HepG2 (cell line): ENCODE data around the gene EPB41L2. TPM values are rescaled to one million over a fixed set of nuclear protein-coding genes. Genes with fewer than 3 reads are reported as not detected.

Experiments
- AGO1 ChIP-seq: fragments of 200-400 bp; formaldehyde crosslinking; IDR thresholded peaks from 2 replicates; pipeline ENCODE4 v1.6.1; 2017; ENCODE audit warnings: mild to moderate bottlenecking, low read depth, low read length, moderate library complexity; ENCODE audit not compliant: poor library complexity, severe bottlenecking
- ARHGAP35 ChIP-seq: sonication (generic); formaldehyde crosslinking; IDR thresholded peaks from 2 replicates; pipeline ENCODE4 v1.9.0; 2022; ENCODE audit warnings: mild to moderate bottlenecking, inconsistent platforms, moderate library complexity, missing genetic modification reagents, borderline replicate concordance
- ETV6 ChIP-seq: sonication (generic); formaldehyde crosslinking; conservative IDR thresholded peaks from 2 replicates; pipeline ENCODE4 v1.4.0; 2020; ENCODE audit warnings: missing genetic modification reagents
- FOSL2 ChIP-seq: sonication (generic); formaldehyde crosslinking; IDR thresholded peaks from 2 replicates; pipeline ENCODE4 v1.4.0; 2020; ENCODE audit warnings: missing genetic modification reagents
- FOXM1 ChIP-seq: sonication (generic); formaldehyde crosslinking; IDR thresholded peaks from 2 replicates; pipeline ENCODE4 v1.5.0; 2020; ENCODE audit warnings: missing genetic modification reagents
- GMEB2 ChIP-seq: IDR thresholded peaks from 2 replicates; pipeline ENCODE4 v1.6.1; 2016; ENCODE audit warnings: missing biosample characterization, missing genetic modification reagents, low read depth
- HBP1 ChIP-seq: IDR thresholded peaks from 2 replicates; pipeline ENCODE4 v1.6.1; 2016; ENCODE audit warnings: low read depth, control low read depth
- MAFG ChIP-seq: sonication (generic); formaldehyde crosslinking; IDR thresholded peaks from 2 replicates; pipeline ENCODE4 v1.5.1; 2020; ENCODE audit warnings: mild to moderate bottlenecking, missing genetic modification reagents
- MED8 ChIP-seq: sonication (generic); formaldehyde crosslinking; IDR thresholded peaks from 2 replicates; pipeline ENCODE4 v1.8.1; 2023; ENCODE audit warnings: mild to moderate bottlenecking, missing genetic modification reagents; ENCODE audit not compliant: insufficient replicate concordance
- NFKB2 ChIP-seq: sonication (generic); formaldehyde crosslinking; IDR thresholded peaks from 2 replicates; pipeline ENCODE4 v1.4.0; 2020; ENCODE audit warnings: missing genetic modification reagents, borderline replicate concordance
- PHF20 ChIP-seq: sonication (generic); formaldehyde crosslinking; IDR thresholded peaks from 2 replicates; pipeline ENCODE4 v1.5.0; 2020; ENCODE audit warnings: mild to moderate bottlenecking, missing genetic modification reagents
- SOX5 ChIP-seq: IDR thresholded peaks from 2 replicates; pipeline ENCODE4 v1.6.1; 2016; ENCODE audit warnings: borderline replicate concordance
- ZBTB3 ChIP-seq: sonication (generic); formaldehyde crosslinking; IDR thresholded peaks from 2 replicates; pipeline ENCODE4 v1.4.0; 2020; ENCODE audit warnings: low read depth, mild to moderate bottlenecking, moderate library complexity, missing genetic modification reagents, borderline replicate concordance
- ZHX2 ChIP-seq, 2 experiments: sonication (generic) in 1 of 2; formaldehyde crosslinking in 1 of 2; IDR thresholded peaks; 2 replicates each; pipeline versions ENCODE4 v1.6.1 to v1.9.0; 2014 to 2022; ENCODE audit warnings: antibody characterized with exemption in 1 of 2, borderline replicate concordance in 1 of 2, inconsistent platforms in 1 of 2, low read depth in 1 of 2, missing genetic modification reagents in 1 of 2
- ZNF180 ChIP-seq: sonication (generic); formaldehyde crosslinking; IDR thresholded peaks from 2 replicates; pipeline ENCODE4 v1.4.0; 2020; ENCODE audit warnings: low read depth, missing genetic modification reagents, borderline replicate concordance
- ZNF468 ChIP-seq: sonication (generic); formaldehyde crosslinking; IDR thresholded peaks from 2 replicates; pipeline ENCODE4 v1.8.0; 2022; ENCODE audit warnings: mild to moderate bottlenecking, moderate library complexity, missing genetic modification reagents
- ZNF564 ChIP-seq: sonication (generic); formaldehyde crosslinking; IDR thresholded peaks from 2 replicates; pipeline ENCODE4 v1.8.1; 2023; ENCODE audit warnings: mild to moderate bottlenecking, missing genetic modification reagents
- ZNF576 ChIP-seq: sonication (generic); formaldehyde crosslinking; IDR thresholded peaks from 2 replicates; pipeline ENCODE4 v1.4.0; 2020; ENCODE audit warnings: mild to moderate bottlenecking, missing genetic modification reagents
- ZNF644 ChIP-seq: IDR thresholded peaks from 2 replicates; pipeline ENCODE4 v1.6.1; 2016; ENCODE audit warnings: low read depth
- ZNF883 ChIP-seq: sonication (generic); formaldehyde crosslinking; IDR thresholded peaks from 2 replicates; pipeline ENCODE4 v1.5.1; 2020; ENCODE audit warnings: mild to moderate bottlenecking, missing genetic modification reagents; ENCODE audit errors: not compliant biosample characterization
- polyA plus RNA-seq, 8 experiments: library from polyadenylated mRNA; depleted of rRNA in 3 of 8; stranded (reverse) in 7 of 8; unstranded in 1 of 8; fragments of >200 nt; fragmentation: Illumina TruSeq in 4 of 8; extraction: Trizol in 4 of 8; gene quantifications; 2 replicates each; pipeline versions ENCODE4 v1.2.1 to v1.2.3, GENCODE V29; 2011 to 2016; ENCODE audit warnings: low read depth in 4 of 8, missing spikeins in 1 of 8, mixed read lengths in 1 of 8; ENCODE audit not compliant: insufficient read depth in 1 of 8
- total RNA-seq, 5 experiments: library from RNA; depleted of rRNA; stranded (reverse); fragments of >200 nt; fragmentation: Illumina TruSeq; extraction: Trizol; gene quantifications; 2 replicates each; pipeline ENCODE4 v1.2.3, GENCODE V29; 2016; ENCODE audit warnings: low read depth in 1 of 5

The EPB41L2 gene
- total and polyA plus RNA-seq, 2 of the 13 experiments (the other 11 are each of a cell fraction or from before 2014, with no cell fraction given): 41.7 to 56.4 TPM

- TF ChIP-seq GMEB2 (CRISPR knock-in tag): no peak
- peak; percentile 14; the same call in 1 of the 2 replicates for TF ChIP-seq FOSL2 (CRISPR knock-in tag)
- TF ChIP-seq ZNF644: peak; percentile 97
- TF ChIP-seq FOXM1 (CRISPR knock-in tag): no peak
- no peak for TF ChIP-seq ZNF576
- TF ChIP-seq ZNF883 (CRISPR knock-in tag): no peak
- TF ChIP-seq SOX5 (CRISPR knock-in tag): no peak
- TF ChIP-seq ARHGAP35: no peak
- no peak for TF ChIP-seq ZHX2 (IDR thresholded peaks at IDR 0.05; ENCODE audit: low read depth)
- no peak for TF ChIP-seq ZHX2 (CRISPR knock-in tag; IDR thresholded peaks at IDR 0.05; ENCODE audit: borderline replicate concordance)
- TF ChIP-seq ZNF180 (CRISPR knock-in tag): no peak
- no peak for TF ChIP-seq HBP1 (CRISPR knock-in tag)
- TF ChIP-seq ETV6 (CRISPR knock-in tag): no peak
- TF ChIP-seq ZNF468 (CRISPR knock-in tag): no peak
- no peak for TF ChIP-seq ZBTB3 (CRISPR knock-in tag)
- no peak for TF ChIP-seq PHF20 (CRISPR knock-in tag)
- TF ChIP-seq MED8 (CRISPR knock-in tag): no peak
- no peak for TF ChIP-seq ZNF564 (CRISPR knock-in tag)
- TF ChIP-seq NFKB2 (CRISPR knock-in tag): no peak
- TF ChIP-seq AGO1: no peak
- TF ChIP-seq MAFG (CRISPR knock-in tag): no peak
Measured at GRCh38 chr6:130826442-130827246, 236.4 kb downstream of the EPB41L2 start (continued).
